NOMO-1 treated with dmso at 0.1 percent for 144 hours (cell line): Measurements from ENCODE around the gene ZNF274.
"Not testable (repeated sequence)": the region's sequence is repeated elsewhere in the genome, so short reads cannot be mapped to it uniquely, and the experiment has no call there.

ENCODE experiments used
- DNase-seq: peaks from one replicate; lab custom pipeline; 2025; ENCODE audit not compliant: unreplicated experiment; lab: John Stamatoyannopoulos, UW

The ZNF274 gene

GRCh38 chr19:58212336-58213074 lies 29.6 kb downstream of the ZNF274 start:
- no peak for DNase-seq

- no peak for DNase-seq
These were observed 30.2 kb downstream of the ZNF274 start for GRCh38 chr19:58213075-58213369.

GRCh38 chr19:58217069-58217481 lies 34.2 kb downstream of the ZNF274 start:
- no peak for DNase-seq

- no peak for DNase-seq
These were observed 34.9 kb downstream of the ZNF274 start for GRCh38 chr19:58217607-58218391.

- DNase-seq: no peak
These were observed 36.0 kb downstream of the ZNF274 start for GRCh38 chr19:58218899-58219298.

- no peak for DNase-seq
These were observed 45.2 kb downstream of the ZNF274 start for GRCh38 chr19:58227964-58228584.

- peak; percentile 40 for DNase-seq
These were observed 45.9 kb downstream of the ZNF274 start, which contains the start of gene ZNF544 for GRCh38 chr19:58228585-58229254. TSS of gene ZNF544 (plus strand) at chr19:58228914. CDS start at chr19:58244024, 15,110 bp downstream.

GRCh38 chr19:58229255-58229639 lies 46.4 kb downstream of the ZNF274 start:
- no peak for DNase-seq

GRCh38 chr19:58237324-58237723 lies 54.5 kb downstream of the ZNF274 start:
- no peak for DNase-seq

- no peak for DNase-seq
These were observed 60.5 kb downstream of the ZNF274 start for GRCh38 chr19:58243351-58243750.

- DNase-seq: no peak
These were observed 66.0 kb downstream of the ZNF274 start for GRCh38 chr19:58248886-58249285.

GRCh38 chr19:58252102-58252685 lies 69.3 kb downstream of the ZNF274 start:
- no peak for DNase-seq

- DNase-seq: not testable (repeated sequence)
These were observed 75.4 kb downstream of the ZNF274 start for GRCh38 chr19:58258259-58258658.

- DNase-seq: no peak
These were observed 78.7 kb downstream of the ZNF274 start for GRCh38 chr19:58261600-58261967.

- no peak for DNase-seq
These were observed 79.4 kb downstream of the ZNF274 start for GRCh38 chr19:58261968-58262921.

GRCh38 chr19:58262922-58263296 lies 80.0 kb downstream of the ZNF274 start:
- no peak for DNase-seq
